H1 (cell line): ENCODE measurements around the gene SAMD4A. TPM values are rescaled to one million over a fixed set of nuclear protein-coding genes. Genes with fewer than 3 reads are reported as not detected.

Experiments
- CTCF ChIA-PET: fragments of 300-600 bp; sonication (Branson Sonifier 250); formaldehyde crosslinking; loops from one replicate; lab custom pipeline; 2021; ENCODE audit not compliant: partially characterized antibody; lab: Charles Lee
- POLR2A ChIA-PET: fragments of 300-600 bp; sonication (Branson Sonifier 250); formaldehyde crosslinking; loops from one replicate; lab custom pipeline; 2021; ENCODE audit warnings: inconsistent platforms; ENCODE audit not compliant: partially characterized antibody; lab: Charles Lee
- DNase-seq, 2 experiments: peaks; one replicate each; pipeline versions ENCODE4 v3.0.0 to v3.0.0-alpha.2; 2010 to 2022; ENCODE audit warnings: low spot score in 2 of 2, low read depth in 1 of 2, mixed read lengths in 1 of 2
- FAIRE-seq: peaks from 2 replicates; lab custom pipeline; 2011; peaks lifted over from hg19 to GRCh38; lab: Jason Lieb, UNC
- H2AFZ ChIP-seq: 2 replicates; pipeline ENCODE4 v1.8.1; 2012; ENCODE audit warnings: low read length, inconsistent platforms
- H2AK5ac ChIP-seq: 2 replicates; pipeline ENCODE4 v1.6.1; 2013; ENCODE audit warnings: low read depth, low read length
- H2BK120ac ChIP-seq: replicated peaks from 2 replicates; pipeline ENCODE3; 2013; ENCODE audit warnings: low read depth, low read length, inconsistent platforms
- H2BK12ac ChIP-seq: 2 replicates; pipeline ENCODE4 v1.6.1; 2013; ENCODE audit warnings: low read depth, low read length
- H2BK15ac ChIP-seq: 2 replicates; pipeline ENCODE4 v1.6.1; 2013; ENCODE audit warnings: low read length
- H2BK20ac ChIP-seq: 2 replicates; pipeline ENCODE4 v1.6.1; 2013; ENCODE audit warnings: low read length
- H2BK5ac ChIP-seq: 2 replicates; pipeline ENCODE4 v1.6.1; 2013; ENCODE audit warnings: low read depth, low read length
- H3K14ac ChIP-seq: 2 replicates; pipeline ENCODE4 v1.6.1; 2013; ENCODE audit warnings: inconsistent platforms; ENCODE audit not compliant: insufficient read length
- H3K18ac ChIP-seq: 2 replicates; pipeline ENCODE4 v1.6.1; 2013; ENCODE audit warnings: low read length; ENCODE audit errors: extremely low read depth
- H3K23ac ChIP-seq: 2 replicates; pipeline ENCODE4 v1.6.1; 2013; ENCODE audit warnings: inconsistent platforms; ENCODE audit not compliant: insufficient read length
- H3K23me2 ChIP-seq: 2 replicates; pipeline ENCODE4 v1.6.1; 2013; ENCODE audit warnings: low read depth, low read length
- H3K27ac ChIP-seq: 2 replicates; pipeline ENCODE4 v1.6.1; 2011; ENCODE audit warnings: low read depth, low read length, inconsistent platforms
- H3K27me3 ChIP-seq, 4 experiments: replicated peaks in 1 of 4; 1 replicate in 1 of 4; 2 replicates in 3 of 4; pipeline versions ENCODE4 v1.6.1 to v1.8.1; 2011 to 2013; ENCODE audit warnings: low read length in 3 of 4, mild to moderate bottlenecking in 3 of 4, inconsistent platforms in 2 of 4, mixed read lengths in 2 of 4, moderate library complexity in 1 of 4; ENCODE audit not compliant: control insufficient read depth in 3 of 4, insufficient read depth in 3 of 4; ENCODE audit errors: extremely low read depth in 1 of 4
- H3K36me3 ChIP-seq, 4 experiments: 2 replicates each; pipeline versions ENCODE4 v1.6.1 to v1.8.1; 2011 to 2013; ENCODE audit warnings: mild to moderate bottlenecking in 4 of 4, low read length in 3 of 4, moderate library complexity in 2 of 4, control low read depth in 1 of 4, inconsistent platforms in 1 of 4; ENCODE audit not compliant: insufficient read depth in 4 of 4, control insufficient read depth in 2 of 4
- H3K4ac ChIP-seq: replicated peaks from 2 replicates; pipeline ENCODE3; 2013; ENCODE audit warnings: low read length, low read depth, mixed read lengths, inconsistent platforms; ENCODE audit not compliant: insufficient read length
- H3K4me1 ChIP-seq, 4 experiments: replicated peaks in 1 of 4; 1 replicate in 1 of 4; 2 replicates in 3 of 4; pipeline versions ENCODE4 v1.6.1 to v1.8.1; 2011 to 2013; ENCODE audit warnings: low read length in 3 of 4, inconsistent platforms in 2 of 4, mixed read lengths in 1 of 4; ENCODE audit not compliant: insufficient read depth in 4 of 4, control insufficient read depth in 3 of 4
- H3K4me2 ChIP-seq, 2 experiments: 2 replicates each; pipeline versions ENCODE4 v1.6.1 to v1.8.1; 2011 to 2013; ENCODE audit warnings: low read depth in 2 of 2, low read length in 2 of 2, control low read depth in 1 of 2, inconsistent platforms in 1 of 2, mild to moderate bottlenecking in 1 of 2; ENCODE audit not compliant: insufficient read depth in 1 of 2
- H3K4me3 ChIP-seq, 4 experiments: fragments of 200-600, 300-600 bp in 1 of 4; sonication (generic), shearing (Covaris generic), sonication (Bioruptor Twin) in 1 of 4; 2 replicates each; pipeline versions ENCODE4 v1.5.1 to v1.8.1; 2011 to 2016; ENCODE audit warnings: low read length in 4 of 4, low read depth in 3 of 4, control low read depth in 2 of 4, inconsistent platforms in 2 of 4, mild to moderate bottlenecking in 2 of 4, mixed read lengths in 1 of 4, moderate library complexity in 1 of 4; ENCODE audit not compliant: insufficient read depth in 2 of 4; ENCODE audit errors: extremely low read depth in 1 of 4
- H3K56ac ChIP-seq: replicated peaks from 2 replicates; pipeline ENCODE3; 2013; ENCODE audit warnings: low read depth, mild to moderate bottlenecking, mixed read lengths, low read length, inconsistent platforms; ENCODE audit not compliant: insufficient read length
- H3K79me1 ChIP-seq: 2 replicates; pipeline ENCODE4 v1.6.1; 2013; ENCODE audit warnings: low read depth, low read length, control low read depth
- H3K79me2 ChIP-seq, 2 experiments: 2 replicates each; pipeline versions ENCODE4 v1.6.1 to v1.8.1; 2012 to 2013; ENCODE audit warnings: low read length in 2 of 2, mild to moderate bottlenecking in 2 of 2, inconsistent platforms in 1 of 2; ENCODE audit not compliant: insufficient read depth in 2 of 2, control insufficient read depth in 1 of 2
- H3K9ac ChIP-seq, 4 experiments: replicated peaks in 1 of 4; 1 replicate in 1 of 4; 2 replicates in 3 of 4; pipeline versions ENCODE4 v1.6.1 to v1.8.1; 2011 to 2013; ENCODE audit warnings: low read depth in 3 of 4, low read length in 3 of 4, control low read depth in 2 of 4, mild to moderate bottlenecking in 2 of 4, moderate library complexity in 2 of 4, inconsistent platforms in 1 of 4; ENCODE audit errors: extremely low read depth in 1 of 4
- H3K9me3 ChIP-seq, 2 experiments: 2 replicates each; pipeline versions ENCODE4 v1.6.1 to v1.8.1; 2012 to 2013; ENCODE audit warnings: mild to moderate bottlenecking in 2 of 2, moderate library complexity in 2 of 2, control low read depth in 1 of 2, inconsistent platforms in 1 of 2, low read depth in 1 of 2, low read length in 1 of 2, mixed read lengths in 1 of 2; ENCODE audit not compliant: insufficient read depth in 2 of 2
- H4K20me1 ChIP-seq, 2 experiments: replicated peaks in 1 of 2; 2 replicates each; pipeline versions ENCODE3 to v1.8.1; 2011 to 2013; ENCODE audit warnings: inconsistent platforms in 2 of 2, low read length in 2 of 2, mild to moderate bottlenecking in 1 of 2; ENCODE audit not compliant: insufficient read depth in 2 of 2, control insufficient read depth in 1 of 2
- H4K5ac ChIP-seq: 2 replicates; pipeline ENCODE4 v1.6.1; 2013; ENCODE audit warnings: low read length, low read depth, mixed read lengths, inconsistent platforms; ENCODE audit not compliant: insufficient read length
- H4K8ac ChIP-seq: 2 replicates; pipeline ENCODE4 v1.8.0; 2013; ENCODE audit warnings: mild to moderate bottlenecking, moderate library complexity, low read length, inconsistent platforms; ENCODE audit not compliant: insufficient read depth; ENCODE audit errors: extremely low read depth
- H4K91ac ChIP-seq: replicated peaks from 2 replicates; pipeline ENCODE3; 2013; ENCODE audit warnings: low read length, mixed read lengths, inconsistent platforms; ENCODE audit not compliant: insufficient read length
- KDM1A ChIP-seq: fragments of 200-600, 300-600 bp; sonication (generic); IDR thresholded peaks from 2 replicates; pipeline ENCODE4 v1.7.1; 2016; ENCODE audit warnings: mild to moderate bottlenecking, low read length, borderline replicate concordance
- WGBS, 2 experiments: shearing (Covaris generic) in 1 of 2; methylation state at CpG; one replicate each; pipeline versions ENCODE4 v1.1.6 to v1.1.7; 2013 to 2015; ENCODE audit warnings: low lambda C conversion rate in 2 of 2, mixed read lengths in 2 of 2, inconsistent platforms in 1 of 2, low coverage in 1 of 2, missing lambda C conversion rate in 1 of 2; ENCODE audit not compliant: insufficient replicate concordance in 2 of 2, insufficient coverage in 1 of 2, insufficient read length in 1 of 2; ENCODE audit errors: extremely low coverage in 1 of 2, missing lambda C conversion rate in 1 of 2; 5-methylcytosine and 5-hydroxymethylcytosine counted together
- polyA plus RNA-seq, 7 experiments: library from polyadenylated mRNA; depleted of rRNA in 3 of 7; stranded (reverse) in 5 of 7; unstranded in 2 of 7; fragments of >200 nt in 5 of 7; fragments of 200-250 nt in 2 of 7; gene quantifications; 1 replicate in 5 of 7; 2 replicates in 1 of 7; 4 replicates in 1 of 7; pipeline versions ENCODE4 v1.2.1 to v1.2.3, GENCODE V29; 2011 to 2013; ENCODE audit warnings: missing spikeins in 2 of 7, mixed read lengths in 2 of 7
- total RNA-seq: library from RNA; stranded (reverse); fragmentation: NEBNext Ultra II Directional; extraction: Animal tissue kit (Norgen Biotek cat#: 25700); gene quantifications from 2 replicates; pipeline ENCODE4 v1.2.1, GENCODE V29; 2021

SAMD4A gene
- total and polyA plus RNA-seq, 2 of the 8 experiments (the other 6 are each of a cell fraction or from before 2014, with no cell fraction given), result 2.4 to 12.3 TPM

GRCh38 chr14:54735424-54735823, 168.5 kb downstream of the SAMD4A start:
- H2BK120ac ChIP-seq, result no peak overlapping the region
- H3K23me2 ChIP-seq, result no peaks in the 10 kb centered on the region
- no peak overlapping the region for H3K23ac ChIP-seq
- FAIRE-seq (no peak), DNase-seq (no peak)
- H2BK20ac ChIP-seq, result no peak overlapping the region
- no peak overlapping the region for H3K27ac ChIP-seq
- H3K36me3 ChIP-seq, result no peaks in the 10 kb centered on the region
- H4K20me1 ChIP-seq, result no peaks in the 10 kb centered on the region
- H3K14ac ChIP-seq, result no peak overlapping the region
- H2AFZ ChIP-seq, result no peak overlapping the region
- H3K79me2 ChIP-seq, result no peaks in the 10 kb centered on the region
- 95% methylated on average over 3 of the region's 3 CpGs; no CpG with 5 or more reads in 1 of the 2 experiments for WGBS, 2 experiments
- no peak overlapping the region for H3K4me2 ChIP-seq
- no peak overlapping the region for H2BK5ac ChIP-seq
- H3K18ac ChIP-seq, result no peak overlapping the region
- no peaks in the 10 kb centered on the region for H3K27me3 ChIP-seq
- H3K4me3 ChIP-seq, result no peak overlapping the region; a peak in 1 of 8 replicates
- H3K9ac ChIP-seq, result no peak overlapping the region
- no peak overlapping the region for H4K5ac ChIP-seq
- H2AK5ac ChIP-seq, result no peak overlapping the region
- no peak overlapping the region for H4K8ac ChIP-seq
- H3K4me1 ChIP-seq, result no peaks in the 10 kb centered on the region
- no peak overlapping the region for H2BK12ac ChIP-seq
- H4K91ac ChIP-seq, result no peak overlapping the region
- no peak overlapping the region for H3K4ac ChIP-seq
- no peak overlapping the region for H2BK15ac ChIP-seq
- no peak overlapping the region for H3K56ac ChIP-seq
- H3K9me3 ChIP-seq, result no peaks in the 10 kb centered on the region
- POLR2A ChIA-PET, result interaction anchor here (1.5 kb wide), 1 partner anchor 10 kb away, joined by 4 read pairs; no protein-coding TSS in a partner anchor
- CTCF ChIA-PET, result interaction anchor here (1.4 to 2.5 kb wide), 3 partner anchors 8 to 47 kb away, joined by 4 to 15 read pairs (median 5); no protein-coding TSS in a partner anchor
- no peaks in the 10 kb centered on the region for H3K79me1 ChIP-seq
- TF ChIP-seq KDM1A, result no peak
